ENCODE results near the gene ARID1B.

The ARID1B gene

GRCh38 chr6:156791320-156791850 lies 14.2 kb downstream of the ARID1B start:
- no peak for DNase-seq (ENCODE audit: low read depth)
- TF ChIP-seq, protein P1, sequence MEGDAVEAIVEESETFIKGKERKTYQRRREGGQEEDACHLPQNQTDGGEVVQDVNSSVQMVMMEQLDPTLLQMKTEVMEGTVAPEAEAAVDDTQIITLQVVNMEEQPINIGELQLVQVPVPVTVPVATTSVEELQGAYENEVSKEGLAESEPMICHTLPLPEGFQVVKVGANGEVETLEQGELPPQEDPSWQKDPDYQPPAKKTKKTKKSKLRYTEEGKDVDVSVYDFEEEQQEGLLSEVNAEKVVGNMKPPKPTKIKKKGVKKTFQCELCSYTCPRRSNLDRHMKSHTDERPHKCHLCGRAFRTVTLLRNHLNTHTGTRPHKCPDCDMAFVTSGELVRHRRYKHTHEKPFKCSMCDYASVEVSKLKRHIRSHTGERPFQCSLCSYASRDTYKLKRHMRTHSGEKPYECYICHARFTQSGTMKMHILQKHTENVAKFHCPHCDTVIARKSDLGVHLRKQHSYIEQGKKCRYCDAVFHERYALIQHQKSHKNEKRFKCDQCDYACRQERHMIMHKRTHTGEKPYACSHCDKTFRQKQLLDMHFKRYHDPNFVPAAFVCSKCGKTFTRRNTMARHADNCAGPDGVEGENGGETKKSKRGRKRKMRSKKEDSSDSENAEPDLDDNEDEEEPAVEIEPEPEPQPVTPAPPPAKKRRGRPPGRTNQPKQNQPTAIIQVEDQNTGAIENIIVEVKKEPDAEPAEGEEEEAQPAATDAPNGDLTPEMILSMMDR (IDR thresholded peaks at IDR 0.05; ENCODE audit: control insufficient read depth, insufficient read depth, low read depth, low read length, missing control alignments), result no peak
- H3K4me3 ChIP-seq (ENCODE audit: control insufficient read depth, low read depth, low read length), result no peak overlapping the region

DNA sequence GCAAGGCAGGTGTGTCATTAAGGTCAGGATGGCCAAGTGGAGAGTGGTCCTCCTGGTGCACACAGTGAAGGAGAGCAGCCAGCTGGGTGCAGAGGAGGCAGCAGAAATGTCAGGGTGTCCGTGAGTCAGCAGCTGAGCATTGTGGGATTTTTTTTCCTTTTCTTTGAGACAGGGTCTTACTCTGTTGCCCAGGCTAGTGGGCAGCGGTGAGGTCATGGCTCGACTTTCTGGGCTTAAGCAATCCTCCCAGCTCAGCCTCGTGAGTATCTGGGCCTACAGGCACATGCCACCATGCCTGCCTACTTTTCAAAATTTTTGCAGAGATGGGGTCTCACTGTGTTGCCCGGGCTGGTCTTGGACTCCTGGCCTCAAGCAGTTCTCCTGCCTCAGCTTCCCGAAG lies 16.0 kb downstream of the ARID1B start:
- no peak for DNase-seq (ENCODE audit: low read depth)
- TF ChIP-seq, protein P1 (IDR thresholded peaks at IDR 0.05; ENCODE audit: control insufficient read depth, insufficient read depth, low read depth, low read length, missing control alignments), result no peak
- H3K4me3 ChIP-seq (ENCODE audit: control insufficient read depth, low read depth, low read length), result no peak overlapping the region

GRCh38 chr6:156794546-156795354 lies 17.6 kb downstream of the ARID1B start:
- no peak overlapping the region; the same call in 1 of the 2 replicates for H3K4me3 ChIP-seq (ENCODE audit: control insufficient read depth, low read depth, low read length)
- TF ChIP-seq, protein P1 (IDR thresholded peaks at IDR 0.05; ENCODE audit: control insufficient read depth, insufficient read depth, low read depth, low read length, missing control alignments), result no peak
- no peak for DNase-seq (ENCODE audit: low read depth)

GRCh38 chr6:156795825-156796224 lies 18.6 kb downstream of the ARID1B start:
- H3K4me3 ChIP-seq (ENCODE audit: control insufficient read depth, low read depth, low read length), result peak overlapping the region; percentile 34
- TF ChIP-seq, protein P1 (IDR thresholded peaks at IDR 0.05; ENCODE audit: control insufficient read depth, insufficient read depth, low read depth, low read length, missing control alignments), result no peak
- DNase-seq (ENCODE audit: low read depth), result no peak

GRCh38 chr6:156796627-156797026 lies 19.4 kb downstream of the ARID1B start:
- H3K4me3 ChIP-seq (ENCODE audit: control insufficient read depth, low read depth, low read length), result no peak overlapping the region
- DNase-seq (ENCODE audit: low read depth), result no peak
- TF ChIP-seq, protein P1 (IDR thresholded peaks at IDR 0.05; ENCODE audit: control insufficient read depth, insufficient read depth, low read depth, low read length, missing control alignments), result no peak

DNA sequence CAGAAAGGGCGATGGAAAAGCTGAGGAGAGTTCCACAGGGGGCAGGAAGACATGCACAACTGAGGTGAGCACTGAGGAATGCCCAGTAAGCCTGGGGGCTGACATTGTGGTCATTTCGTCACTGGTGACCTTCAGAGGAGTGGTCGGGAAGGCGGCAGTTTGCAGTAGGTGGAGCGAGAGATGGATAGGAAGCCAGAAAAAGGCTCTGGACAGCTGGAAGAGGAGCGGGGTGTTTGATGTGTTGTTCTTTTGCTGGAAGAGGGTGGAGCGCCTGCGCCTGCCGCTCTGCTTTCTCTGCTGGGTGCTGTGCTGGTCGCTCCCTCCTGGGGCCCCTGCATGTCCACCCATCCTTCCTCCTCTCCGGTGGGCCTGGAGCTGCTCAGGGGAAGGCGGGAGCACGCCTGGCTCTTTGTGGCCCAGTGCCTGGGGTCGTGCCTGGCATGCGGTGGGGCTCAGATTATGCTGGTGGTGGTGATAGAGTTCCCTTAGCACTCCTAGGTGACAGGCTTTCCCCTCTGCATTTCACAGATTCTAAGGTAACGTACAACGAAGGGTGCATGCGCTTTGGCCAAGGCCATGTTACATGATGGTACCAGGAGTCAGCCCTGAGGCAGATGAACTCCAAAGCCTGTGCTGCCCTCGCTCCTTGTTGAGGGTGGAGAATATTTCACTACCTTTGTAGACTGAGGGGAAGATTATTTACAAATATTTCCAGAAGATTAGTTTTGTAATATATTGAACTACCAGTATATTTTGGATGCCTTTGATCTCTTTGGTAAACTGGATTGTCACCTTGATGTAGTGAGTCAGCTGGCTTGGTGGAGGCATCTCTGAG lies 20.9 kb downstream of the ARID1B start:
- H3K4me3 ChIP-seq (ENCODE audit: control insufficient read depth, low read depth, low read length), result no peak overlapping the region
- TF ChIP-seq, protein P1 (IDR thresholded peaks at IDR 0.05; ENCODE audit: control insufficient read depth, insufficient read depth, low read depth, low read length, missing control alignments), result no peak
- no peak for DNase-seq (ENCODE audit: low read depth)
